AG09319 (cell line): Measurements from ENCODE around the gene DIS3L.

Experiments used
- DNase-seq: peaks from one replicate; pipeline ENCODE4 v3.0.0-alpha.2; 2010; ENCODE audit warnings: low read depth; ENCODE audit errors: extremely low read depth
- TF ChIP-seq, protein P1 (sequence below): IDR thresholded peaks from 2 replicates; pipeline ENCODE4 v1.5.1; 2011; ENCODE audit warnings: low read depth, mild to moderate bottlenecking, inconsistent platforms, low read length, moderate library complexity

Gene DIS3L

DNA sequence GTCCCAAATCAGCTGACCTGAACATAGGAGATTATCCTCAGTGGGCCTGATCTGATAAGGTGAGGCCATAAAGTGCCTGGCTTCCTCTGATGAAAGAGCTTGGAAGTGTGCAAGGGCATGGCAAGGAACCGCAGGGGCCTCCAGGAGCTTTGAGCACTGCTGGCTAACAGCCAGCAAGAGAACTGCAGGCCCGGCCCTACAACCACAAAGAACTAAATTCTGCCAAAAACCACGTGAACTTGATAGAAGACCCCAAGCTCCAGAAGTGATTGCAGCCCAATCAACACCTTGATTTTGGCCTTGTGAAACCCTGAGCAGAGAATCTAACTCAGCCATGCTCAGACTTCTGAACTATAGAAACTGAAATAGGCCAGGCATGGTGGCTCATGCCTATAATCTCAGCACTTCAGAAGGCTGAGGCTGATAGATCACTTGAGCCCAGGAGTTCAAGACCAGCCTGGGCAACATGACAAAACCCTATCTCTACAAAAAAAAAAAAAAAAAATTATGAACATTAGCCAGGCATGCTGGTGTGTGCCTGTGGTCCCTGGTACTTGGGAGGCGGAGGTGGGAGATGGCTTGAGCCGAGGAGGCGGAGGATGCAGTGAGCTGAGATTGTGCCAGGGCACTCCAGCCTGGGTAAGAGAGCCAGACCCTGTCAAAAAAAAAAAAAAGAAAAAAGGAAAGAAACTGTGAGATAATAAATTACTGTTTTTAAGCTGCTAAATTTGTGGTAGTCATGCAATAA, 7.7 kb upstream of the DIS3L start:
- DNase-seq: no peak
- TF ChIP-seq, protein P1, sequence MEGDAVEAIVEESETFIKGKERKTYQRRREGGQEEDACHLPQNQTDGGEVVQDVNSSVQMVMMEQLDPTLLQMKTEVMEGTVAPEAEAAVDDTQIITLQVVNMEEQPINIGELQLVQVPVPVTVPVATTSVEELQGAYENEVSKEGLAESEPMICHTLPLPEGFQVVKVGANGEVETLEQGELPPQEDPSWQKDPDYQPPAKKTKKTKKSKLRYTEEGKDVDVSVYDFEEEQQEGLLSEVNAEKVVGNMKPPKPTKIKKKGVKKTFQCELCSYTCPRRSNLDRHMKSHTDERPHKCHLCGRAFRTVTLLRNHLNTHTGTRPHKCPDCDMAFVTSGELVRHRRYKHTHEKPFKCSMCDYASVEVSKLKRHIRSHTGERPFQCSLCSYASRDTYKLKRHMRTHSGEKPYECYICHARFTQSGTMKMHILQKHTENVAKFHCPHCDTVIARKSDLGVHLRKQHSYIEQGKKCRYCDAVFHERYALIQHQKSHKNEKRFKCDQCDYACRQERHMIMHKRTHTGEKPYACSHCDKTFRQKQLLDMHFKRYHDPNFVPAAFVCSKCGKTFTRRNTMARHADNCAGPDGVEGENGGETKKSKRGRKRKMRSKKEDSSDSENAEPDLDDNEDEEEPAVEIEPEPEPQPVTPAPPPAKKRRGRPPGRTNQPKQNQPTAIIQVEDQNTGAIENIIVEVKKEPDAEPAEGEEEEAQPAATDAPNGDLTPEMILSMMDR: no peak

DNA sequence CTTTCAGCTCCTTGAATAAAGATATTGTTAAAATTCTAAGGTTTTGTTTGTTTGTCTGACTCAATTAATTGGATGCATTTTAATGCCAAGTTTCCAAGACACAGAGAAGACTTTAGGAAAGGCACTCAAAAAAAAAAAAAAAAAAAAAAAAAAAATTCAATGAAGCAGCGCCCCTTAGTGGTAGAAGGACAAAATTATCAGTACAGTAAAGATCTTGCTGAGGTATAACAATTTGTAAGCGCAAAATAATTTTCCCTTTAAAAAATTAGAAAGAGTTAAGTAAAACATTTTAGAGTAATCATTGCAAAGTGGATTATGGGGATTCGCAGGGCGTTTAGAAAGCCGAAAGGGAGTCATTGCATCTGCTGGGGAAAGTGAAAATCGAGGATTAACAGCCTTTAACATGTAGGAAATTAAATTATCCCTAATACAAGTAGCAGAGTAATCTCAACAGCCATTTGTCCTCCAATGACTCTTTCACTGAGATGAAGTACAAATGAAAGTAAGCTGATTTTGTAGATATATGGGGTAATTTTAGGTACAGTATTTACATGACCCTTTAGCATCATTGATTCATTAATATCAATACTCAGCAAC, 5.8 kb upstream of the DIS3L start:
- DNase-seq: no peak
- TF ChIP-seq, protein P1: peak; percentile 56

- DNase-seq: no peak
- TF ChIP-seq, protein P1: no peak
Measured at GRCh38 chr15:66288093-66288492, 5.3 kb upstream of the DIS3L start.

GRCh38 chr15:66288551-66289185, 4.7 kb upstream of the DIS3L start:
- peak; percentile 72 for DNase-seq
- TF ChIP-seq, protein P1: no peak

- TF ChIP-seq, protein P1: no peak
- DNase-seq: no peak
Measured at GRCh38 chr15:66290007-66290406, 3.4 kb upstream of the DIS3L start.

GRCh38 chr15:66290518-66290917, 2.9 kb upstream of the DIS3L start:
- no peak for DNase-seq
- TF ChIP-seq, protein P1: no peak

DNA sequence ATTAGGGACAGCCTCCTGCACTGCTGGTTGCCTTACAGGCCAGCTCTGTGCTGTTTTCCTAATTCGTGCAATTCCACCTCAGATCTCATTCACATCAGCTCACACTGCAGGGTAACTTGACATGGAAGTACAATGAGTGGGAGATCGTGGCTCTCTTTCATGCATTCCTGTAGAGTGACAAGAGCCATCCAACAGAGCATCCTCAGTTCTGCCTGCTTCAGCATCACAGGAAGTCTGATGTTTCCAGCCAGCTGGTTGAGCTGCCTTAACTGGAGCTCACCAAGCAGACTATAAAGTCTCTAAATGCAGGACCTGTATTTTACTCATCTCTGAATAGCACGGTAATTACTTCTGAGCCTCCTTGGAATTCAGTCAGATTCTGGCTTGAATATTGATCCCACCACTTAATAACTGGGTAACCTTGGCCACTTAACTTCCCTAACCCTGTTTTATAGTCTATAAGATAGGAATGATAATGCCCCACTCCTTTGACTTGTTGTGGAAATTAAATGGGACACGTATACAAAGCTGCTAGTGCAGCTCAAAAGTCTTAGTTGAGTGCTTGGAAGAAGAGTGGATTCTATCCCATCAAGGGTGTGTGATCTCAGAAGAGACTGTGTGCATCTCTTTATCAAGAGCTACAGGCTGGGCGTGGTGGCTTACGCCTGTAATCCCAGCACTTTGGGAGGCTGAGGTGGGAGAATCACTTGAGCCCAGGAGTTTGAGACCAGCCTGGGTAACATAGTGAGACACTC, 1.4 kb upstream of the DIS3L start:
- TF ChIP-seq, protein P1: no peak
- DNase-seq: no peak
